Suprapubic skin (tissue), 4 donors: Measurements from ENCODE around the gene INSC.

Source experiments
- CTCF ChIP-seq, 2 donors: fragments of 200-600 bp in 1 of 2; fragments of 450-650 bp in 1 of 2; sonication (generic) in 1 of 2; IDR thresholded peaks; one replicate each; pipeline ENCODE4 v1.5.1; 2016 to 2019; ENCODE audit warnings: antibody characterized with exemption in 2 of 2, mild to moderate bottlenecking in 1 of 2, moderate library complexity in 1 of 2
- POLR2A ChIP-seq, 2 donors: fragments of 450-650 bp; IDR thresholded peaks; one replicate each; pipeline ENCODE4 v1.6.1; 2017; ENCODE audit warnings: antibody characterized with exemption in 2 of 2, mild to moderate bottlenecking in 2 of 2, moderate library complexity in 2 of 2
- POLR2AphosphoS5 ChIP-seq, 3 donors: sonication (generic); formaldehyde crosslinking; IDR thresholded peaks; one replicate each; pipeline ENCODE4 v1.6.1; 2017; ENCODE audit warnings: antibody characterized with exemption in 3 of 3

- TF ChIP-seq CTCF (IDR thresholded peaks at IDR 0.05) (no peak), POLR2A (IDR thresholded peaks at IDR 0.05) (no peak), POLR2AphosphoS5 (IDR thresholded peaks at IDR 0.05) (no peak)
Observed at GRCh38 chr11:15286465-15286864, 171.7 kb downstream of the INSC start.
